GM12874 (cell line): ENCODE measurements around the gene GHDC.

Experiments
- CTCF ChIP-seq: IDR thresholded peaks from 2 replicates; pipeline ENCODE4 v1.5.1; 2011; ENCODE audit warnings: low read depth, mild to moderate bottlenecking, control low read depth, low read length, moderate library complexity; ENCODE audit not compliant: insufficient read depth

The GHDC gene

GRCh38 chr17:42193969-42194899 is at the start of gene GHDC:
Gene GHDC (minus strand): TSS chr17:42194494. CDS start chr17:42193581, 913 bp downstream.
- no peak for TF ChIP-seq CTCF

- TF ChIP-seq CTCF: no peak
These were observed 49.2 kb upstream of the GHDC start for GRCh38 chr17:42243493-42243982.

GRCh38 chr17:42241871-42242270 is 47.6 kb upstream of the GHDC start:
- TF ChIP-seq CTCF: no peak

- TF ChIP-seq CTCF: no peak
These were observed 45.9 kb upstream of the GHDC start for GRCh38 chr17:42240201-42240600.

GRCh38 chr17:42236760-42237159 is 42.5 kb upstream of the GHDC start:
- TF ChIP-seq CTCF: no peak

- TF ChIP-seq CTCF: no peak
These were observed 39.7 kb upstream of the GHDC start for GRCh38 chr17:42233994-42234393.

- TF ChIP-seq CTCF: no peak
These were observed 38.9 kb upstream of the GHDC start for GRCh38 chr17:42233156-42233555.
